GM19238 (cell line): Measurements from ENCODE around the gene PEMT.

ENCODE experiments used
- DNase-seq: peaks from one replicate; pipeline ENCODE4 v3.0.0; 2011; ENCODE audit warnings: low spot score; ENCODE audit not compliant: insufficient read length

PEMT gene

DNA sequence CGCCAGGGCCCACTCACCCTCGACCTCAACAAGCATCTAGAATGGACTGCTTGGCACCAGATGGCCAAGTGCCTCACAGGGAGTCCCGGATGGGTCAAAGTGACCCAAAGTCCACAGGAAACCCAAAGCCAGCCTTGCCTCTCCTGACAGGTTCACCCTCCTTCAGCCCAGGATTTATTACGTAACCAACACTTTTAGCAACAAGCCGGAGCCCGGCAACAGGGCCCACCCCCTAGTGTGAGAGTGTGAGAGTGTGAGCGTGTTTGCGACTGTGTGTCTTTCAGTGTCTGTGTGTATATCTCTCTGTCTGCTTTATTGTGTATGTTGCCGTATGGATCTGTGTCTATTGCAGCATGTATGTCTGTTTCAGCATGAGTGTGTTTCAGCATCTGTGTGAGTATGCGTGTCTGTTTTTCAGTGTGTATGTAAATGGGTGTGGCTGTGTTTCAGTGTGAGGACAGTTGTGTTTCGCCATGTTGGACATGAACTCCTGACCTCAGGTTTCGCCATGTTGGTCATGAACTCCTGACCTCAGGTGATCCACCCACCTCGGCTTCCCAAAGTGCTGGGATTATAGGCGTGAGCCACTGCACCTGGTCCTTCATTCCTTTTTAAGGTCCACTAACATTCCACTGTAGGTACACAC, 13.7 kb upstream of the PEMT start:
- no peak for DNase-seq

DNA sequence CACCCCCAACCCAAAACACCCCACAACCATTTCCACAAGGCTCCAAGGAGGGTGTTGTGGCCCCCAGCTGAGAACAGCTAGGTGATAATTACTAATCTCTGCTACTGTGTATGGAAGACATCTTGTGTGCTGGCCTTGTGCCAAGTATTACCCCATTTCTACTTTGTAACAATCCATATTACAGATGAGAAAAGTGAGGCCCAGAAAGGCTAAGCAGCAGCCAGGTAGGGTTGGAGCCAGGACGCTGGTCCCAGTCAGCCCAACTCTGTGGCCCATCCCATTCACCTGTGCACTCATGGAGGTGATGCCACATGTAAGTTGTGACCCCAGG, 12.4 kb upstream of the PEMT start:
- DNase-seq: no peak

- DNase-seq: no peak
Observed at GRCh38 chr17:17603178-17603894, 11.8 kb upstream of the PEMT start.

DNA sequence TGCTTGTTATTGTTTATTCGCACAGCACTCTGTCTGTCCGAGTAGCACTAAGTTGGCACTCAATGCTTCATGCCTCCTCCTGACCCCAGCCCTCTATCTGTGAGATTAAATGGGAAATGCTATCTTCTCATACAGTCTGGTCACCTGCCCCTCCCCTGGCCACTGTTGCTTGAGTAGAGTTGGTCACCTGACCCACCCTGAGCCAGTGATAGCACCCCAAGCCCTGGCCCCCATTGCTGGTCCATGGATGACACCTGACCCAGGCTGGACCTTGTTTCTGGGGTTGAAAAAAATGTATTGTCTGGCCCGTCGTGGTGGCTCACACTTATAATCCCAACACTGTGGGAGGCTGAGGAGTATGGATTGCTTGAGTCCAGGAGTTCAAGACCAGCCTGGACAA, 8.5 kb upstream of the PEMT start:
- no peak for DNase-seq

- no peak for DNase-seq
Observed at GRCh38 chr17:17598003-17598402, 6.5 kb upstream of the PEMT start.

GRCh38 chr17:17595755-17596154, 4.2 kb upstream of the PEMT start:
- DNase-seq: no peak

- DNase-seq: no peak
Observed at GRCh38 chr17:17593222-17593620, 1.7 kb upstream of the PEMT start.

DNA sequence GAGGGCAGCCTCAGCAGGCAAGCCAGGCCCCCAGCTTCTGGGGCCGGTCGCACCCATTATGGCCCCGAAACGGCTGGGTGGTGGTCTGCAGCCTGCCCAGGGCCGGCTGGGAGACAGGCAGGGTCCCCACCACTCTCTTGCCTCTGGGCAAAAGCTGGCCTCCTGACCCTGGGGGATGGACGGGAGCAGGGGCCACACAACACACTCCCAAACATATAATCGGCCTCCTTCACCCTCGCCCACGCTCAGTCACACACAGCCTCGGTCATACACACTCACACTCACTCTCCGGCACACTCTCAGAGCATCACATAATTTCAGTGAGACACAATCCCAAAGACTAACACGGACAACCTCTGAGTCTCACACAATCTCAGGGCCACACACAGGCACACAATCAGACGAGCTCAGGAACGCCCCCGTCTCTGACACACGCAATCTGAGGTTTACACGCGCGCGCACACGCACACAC, 589 bp downstream of the PEMT start:
- DNase-seq: no peak

DNA sequence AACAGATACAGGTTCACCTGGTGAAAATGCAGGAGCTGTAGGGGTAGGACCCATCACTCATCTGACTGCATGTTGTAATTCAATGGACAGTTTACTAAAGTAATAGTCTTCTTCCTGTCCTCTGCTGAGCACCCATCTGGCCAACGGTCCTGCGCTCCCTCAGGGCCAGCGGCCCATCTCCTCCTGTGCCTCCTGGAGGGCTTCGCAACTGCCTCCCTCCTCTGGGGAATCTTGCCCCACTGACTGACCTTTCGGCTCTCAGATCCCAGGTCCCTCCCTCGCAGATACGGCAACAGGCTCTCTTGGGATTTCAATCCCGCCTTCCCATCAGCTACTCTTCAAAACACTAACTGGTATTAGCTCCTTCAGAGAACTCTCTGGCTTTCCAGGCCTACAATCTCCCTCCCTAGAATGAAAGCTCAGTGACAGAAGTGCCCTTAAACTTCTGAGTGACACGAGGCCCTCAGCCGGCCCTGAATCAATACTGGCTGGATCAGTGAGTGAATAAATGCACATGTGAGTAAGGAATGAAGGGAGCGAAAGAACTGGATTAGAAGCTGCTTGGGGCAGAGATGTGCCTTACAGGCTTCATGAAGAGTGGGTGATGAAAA, 1.3 kb downstream of the PEMT start:
- DNase-seq: no peak

- no peak for DNase-seq
Observed at GRCh38 chr17:17587614-17588337, 3.7 kb downstream of the PEMT start.

DNA sequence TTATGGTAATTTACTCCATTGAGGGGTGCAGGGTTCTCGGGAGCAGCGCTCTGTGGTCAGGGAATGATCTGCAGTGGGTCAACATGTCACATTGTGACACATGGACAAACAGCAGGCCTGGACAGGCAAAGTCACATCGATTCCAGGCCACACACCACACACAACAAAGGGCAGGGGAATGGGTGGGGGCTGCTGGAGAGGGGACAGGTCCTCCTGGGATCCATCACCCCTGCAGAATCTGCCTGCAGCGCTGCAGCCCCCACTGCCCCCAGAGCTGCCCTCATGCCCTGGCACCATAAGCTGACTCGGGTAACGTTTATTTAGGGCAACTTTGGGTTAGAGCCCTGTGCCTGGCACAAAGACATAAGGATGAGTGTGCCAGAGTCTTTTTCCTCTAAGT, 9.1 kb downstream of the PEMT start:
- no peak for DNase-seq

- no peak for DNase-seq
Observed at GRCh38 chr17:17581509-17581908, 10.0 kb downstream of the PEMT start.

DNA sequence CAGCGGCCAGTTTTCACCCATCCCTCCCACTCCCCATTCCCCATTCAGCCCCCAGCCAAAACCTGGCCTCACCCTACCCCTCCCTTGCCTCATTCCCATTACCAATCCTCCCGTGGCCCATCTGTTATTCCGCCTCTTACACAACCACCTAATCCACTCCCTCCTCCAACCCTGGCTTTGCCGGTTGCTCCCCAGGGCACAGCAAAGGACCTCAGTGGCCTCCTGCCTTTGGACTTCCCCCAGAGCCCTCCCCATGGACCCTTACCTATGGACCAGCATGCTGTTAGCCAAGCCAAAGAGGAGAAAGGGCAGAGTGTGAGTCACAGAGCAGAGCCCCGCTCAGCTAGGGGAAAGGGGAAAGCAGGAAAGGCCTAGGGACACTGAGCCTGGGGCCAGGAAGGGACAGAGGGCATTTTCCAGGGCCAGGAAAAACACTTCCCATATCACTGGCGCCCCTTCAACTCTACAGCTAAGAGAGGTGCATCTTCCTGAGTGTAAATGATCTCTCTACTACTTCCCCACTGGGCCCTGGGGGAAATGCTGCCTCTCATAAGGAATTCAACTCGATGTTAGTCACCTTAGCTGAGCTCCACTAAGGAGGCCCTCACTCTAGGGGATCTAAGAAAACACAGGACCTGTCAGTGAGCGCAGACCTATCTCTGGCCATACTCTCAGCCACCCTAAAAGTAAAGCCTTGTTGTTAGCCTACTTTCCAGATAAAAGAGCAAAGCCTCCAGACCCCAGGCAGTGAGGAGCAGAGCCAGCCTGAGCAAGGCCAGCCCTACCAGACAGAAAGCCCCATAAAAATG, 10.6 kb downstream of the PEMT start:
- DNase-seq: no peak

DNA sequence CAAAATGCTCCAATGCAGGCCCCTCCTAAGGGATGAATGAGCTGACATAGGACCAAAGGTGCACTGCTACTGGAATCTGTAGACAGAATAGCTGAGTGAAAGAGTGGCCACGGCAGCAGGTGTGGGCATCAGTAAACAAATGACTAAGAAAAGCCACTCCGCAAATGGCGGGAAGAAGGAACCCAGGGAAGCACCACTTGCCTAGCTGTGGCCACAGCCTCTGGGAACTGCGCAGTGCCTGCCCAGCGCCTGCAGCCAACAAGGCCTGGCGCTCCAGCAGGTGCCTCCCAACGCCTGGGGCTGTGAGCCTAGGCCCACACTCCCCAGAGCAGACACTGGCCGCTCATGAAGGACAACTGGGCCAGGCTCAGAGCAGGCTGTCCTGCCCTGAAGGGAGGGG, 11.8 kb downstream of the PEMT start:
- no peak for DNase-seq

DNA sequence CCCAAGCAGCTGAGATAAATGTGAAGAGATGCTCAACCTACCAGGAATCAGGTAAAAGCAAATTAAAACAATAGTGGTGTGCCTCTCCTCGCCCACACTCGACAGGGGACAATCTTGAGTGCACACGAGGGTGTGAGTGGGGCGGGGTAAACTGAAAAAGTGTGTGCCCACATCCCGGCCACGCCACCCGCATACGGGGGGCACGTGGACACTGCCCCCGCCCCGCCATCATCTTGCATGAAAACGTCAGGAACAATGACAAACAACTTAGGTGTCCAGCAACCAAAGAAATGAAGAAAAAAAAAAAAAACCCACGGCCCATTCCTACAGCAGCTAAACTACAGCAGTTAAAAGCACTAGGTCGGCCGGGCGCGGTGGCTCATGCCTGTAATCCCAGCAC, 14.1 kb downstream of the PEMT start:
- no peak for DNase-seq

DNA sequence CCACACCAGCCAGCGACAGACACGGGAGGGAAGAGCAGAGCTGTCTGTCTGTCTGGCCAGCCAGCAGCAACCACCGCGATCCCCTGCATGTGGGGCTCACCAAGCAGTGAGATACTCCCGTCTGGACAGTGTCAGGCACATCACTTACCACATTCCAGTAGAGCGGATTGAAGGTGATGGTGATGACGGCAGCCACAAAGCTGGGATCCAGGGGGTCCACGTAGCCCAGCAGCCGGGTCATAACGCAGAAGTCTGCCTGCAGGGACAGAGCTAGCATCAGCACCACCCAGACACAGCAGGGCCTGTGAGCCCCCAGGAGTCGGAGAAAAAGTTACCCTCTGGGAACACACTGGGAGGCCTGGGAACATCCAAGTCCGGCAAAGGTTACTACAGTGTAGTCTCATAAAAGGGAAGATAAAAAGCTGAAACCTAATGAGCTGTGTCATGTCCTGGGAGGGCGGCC, 14.7 kb downstream of the PEMT start:
- DNase-seq: no peak

- DNase-seq: no peak
Observed at GRCh38 chr17:17575360-17576251, 15.9 kb downstream of the PEMT start.

GRCh38 chr17:17573912-17574311, 17.6 kb downstream of the PEMT start:
- no peak for DNase-seq

DNA sequence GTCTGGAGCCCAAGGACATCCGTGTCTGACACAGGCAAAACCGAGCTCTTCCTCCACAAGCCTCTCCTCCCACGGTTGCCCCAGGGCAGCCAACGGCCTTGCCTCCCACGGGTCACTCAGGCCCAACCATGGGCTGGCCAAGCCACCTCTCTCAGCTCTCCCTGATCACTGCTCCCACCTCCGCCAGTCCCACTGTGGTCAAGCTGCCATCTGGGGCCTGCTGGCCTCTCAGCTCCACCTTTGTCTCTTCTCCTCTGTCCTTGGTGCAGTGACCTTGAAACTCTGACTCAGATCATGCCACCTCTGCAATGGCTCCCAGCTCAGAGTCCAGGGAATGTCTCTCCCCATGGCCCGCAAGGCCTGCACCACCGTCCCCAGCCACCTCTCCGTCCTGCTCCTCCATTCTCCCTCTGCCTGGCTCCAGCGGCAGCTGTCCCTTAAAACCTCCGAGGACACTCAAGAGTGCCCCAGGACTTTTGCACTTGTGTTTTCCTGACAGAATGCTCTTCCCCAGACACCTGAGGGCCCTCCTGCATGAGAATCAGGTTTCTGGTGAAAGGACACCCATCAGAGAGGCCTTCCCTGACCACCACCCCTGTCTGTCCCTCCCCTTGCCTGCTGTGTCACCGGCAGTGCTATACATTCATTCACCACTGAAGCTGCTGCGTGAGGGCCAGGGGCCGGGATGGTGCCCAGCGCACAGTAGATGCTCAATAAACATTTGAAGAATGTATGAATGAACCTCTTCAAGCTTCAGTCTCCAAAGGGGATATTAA, 19.3 kb downstream of the PEMT start:
- no peak for DNase-seq
